HepG2 (cell line): ENCODE results near the gene P3H4. TPM values are rescaled to one million over a fixed set of nuclear protein-coding genes. Genes with fewer than 3 reads are reported as not detected.

Experiments
- CREB1 ChIP-seq, 2 experiments: fragments of 450-650 bp in 1 of 2; IDR thresholded peaks; 2 replicates each; pipeline ENCODE4 v1.6.1; 2016 to 2017; ENCODE audit warnings: control low read depth in 1 of 2, mild to moderate bottlenecking in 1 of 2, missing compliant biosample characterization in 1 of 2, missing genetic modification characterization in 1 of 2
- DZIP1 ChIP-seq: sonication (generic); formaldehyde crosslinking; IDR thresholded peaks from 2 replicates; pipeline ENCODE4 v1.5.0; 2020; ENCODE audit warnings: mild to moderate bottlenecking, missing genetic modification reagents
- FOSL1 ChIP-seq: sonication (generic); formaldehyde crosslinking; IDR thresholded peaks from 2 replicates; pipeline ENCODE4 v1.9.0; 2021; ENCODE audit warnings: missing genetic modification reagents, borderline replicate concordance
- GABPA ChIP-seq, 2 experiments: IDR thresholded peaks; 2 replicates each; pipeline ENCODE4 v1.6.1; 2011 to 2016; ENCODE audit warnings: low read depth in 2 of 2, low read length in 1 of 2, missing biosample characterization in 1 of 2, missing genetic modification characterization in 1 of 2
- NCOA2 ChIP-seq: sonication (generic); formaldehyde crosslinking; IDR thresholded peaks from 2 replicates; pipeline ENCODE4 v1.8.0; 2022; ENCODE audit warnings: inconsistent platforms
- NFIC ChIP-seq: IDR thresholded peaks from 2 replicates; pipeline ENCODE4 v1.6.1; 2012; ENCODE audit warnings: mild to moderate bottlenecking, low read length, inconsistent platforms
- NFRKB ChIP-seq: fragments of 450-650 bp; IDR thresholded peaks from 2 replicates; pipeline ENCODE4 v1.6.1; 2017
- RFX1 ChIP-seq: fragments of 450-650 bp; IDR thresholded peaks from 2 replicates; pipeline ENCODE4 v1.6.1; 2017
- RNF2 ChIP-seq: fragments of 450-650 bp; conservative IDR thresholded peaks from 2 replicates; pipeline ENCODE4 v1.6.1; 2016; ENCODE audit warnings: low read depth
- SMYD3 ChIP-seq: sonication (generic); formaldehyde crosslinking; IDR thresholded peaks from 2 replicates; pipeline ENCODE4 v1.8.1; 2023; ENCODE audit warnings: mild to moderate bottlenecking, missing genetic modification reagents
- SNAPC5 ChIP-seq: sonication (generic); formaldehyde crosslinking; IDR thresholded peaks from 2 replicates; pipeline ENCODE4 v1.8.1; 2023; ENCODE audit warnings: mild to moderate bottlenecking, missing genetic modification reagents, borderline replicate concordance
- SP1 ChIP-seq, 2 experiments: fragments of 450-650 bp in 1 of 2; sonication (generic) in 1 of 2; formaldehyde crosslinking in 1 of 2; IDR thresholded peaks; 2 replicates each; pipeline versions ENCODE4 v1.4.0 to v1.6.1; 2016 to 2020; ENCODE audit warnings: missing genetic modification reagents in 1 of 2
- SPEN ChIP-seq: sonication (generic); formaldehyde crosslinking; IDR thresholded peaks from 2 replicates; pipeline ENCODE4 v1.5.1; 2020; ENCODE audit warnings: low read depth, mild to moderate bottlenecking, missing genetic modification reagents
- ZBTB34 ChIP-seq: sonication (generic); formaldehyde crosslinking; IDR thresholded peaks from 2 replicates; pipeline ENCODE4 v1.8.0; 2022; ENCODE audit warnings: mild to moderate bottlenecking, missing genetic modification reagents
- ZBTB46 ChIP-seq: sonication (generic); formaldehyde crosslinking; IDR thresholded peaks from 2 replicates; pipeline ENCODE4 v1.4.0; 2020; ENCODE audit warnings: mild to moderate bottlenecking, missing genetic modification reagents, borderline replicate concordance
- ZKSCAN5 ChIP-seq: sonication (generic); formaldehyde crosslinking; IDR thresholded peaks from 2 replicates; pipeline ENCODE4 v1.5.1; 2020; ENCODE audit warnings: mild to moderate bottlenecking, missing genetic modification reagents
- ZNF143 ChIP-seq: sonication (generic); formaldehyde crosslinking; IDR thresholded peaks from 2 replicates; pipeline ENCODE4 v1.4.0; 2020; ENCODE audit warnings: missing genetic modification reagents
- ZNF333 ChIP-seq: sonication (generic); formaldehyde crosslinking; IDR thresholded peaks from 2 replicates; pipeline ENCODE4 v1.4.0; 2020; ENCODE audit warnings: mild to moderate bottlenecking, missing genetic modification reagents, borderline replicate concordance
- ZNF33B ChIP-seq: sonication (generic); formaldehyde crosslinking; IDR thresholded peaks from 2 replicates; pipeline ENCODE4 v1.5.1; 2020; ENCODE audit warnings: mild to moderate bottlenecking, missing genetic modification reagents
- ZNF484 ChIP-seq: sonication (generic); formaldehyde crosslinking; IDR thresholded peaks from 2 replicates; pipeline ENCODE4 v1.5.1; 2020; ENCODE audit warnings: mild to moderate bottlenecking, low read depth, missing genetic modification reagents, borderline replicate concordance
- ZNF614 ChIP-seq: IDR thresholded peaks from 2 replicates; pipeline ENCODE4 v1.6.1; 2018; ENCODE audit warnings: missing biosample characterization, missing genetic modification reagents, inconsistent platforms, borderline replicate concordance
- ZNF619 ChIP-seq: sonication (generic); formaldehyde crosslinking; IDR thresholded peaks from 2 replicates; pipeline ENCODE4 v1.4.0; 2020; ENCODE audit warnings: mild to moderate bottlenecking, missing genetic modification reagents
- ZNF740 ChIP-seq: sonication (generic); formaldehyde crosslinking; IDR thresholded peaks from 2 replicates; pipeline ENCODE4 v1.4.0; 2020; ENCODE audit warnings: missing genetic modification reagents
- ZNF839 ChIP-seq: sonication (generic); formaldehyde crosslinking; IDR thresholded peaks from 2 replicates; pipeline ENCODE4 v1.4.0; 2020; ENCODE audit warnings: missing genetic modification reagents, mild to moderate bottlenecking, borderline replicate concordance
- polyA plus RNA-seq, 8 experiments: library from polyadenylated mRNA; depleted of rRNA in 3 of 8; stranded (reverse) in 7 of 8; unstranded in 1 of 8; fragments of >200 nt; fragmentation: Illumina TruSeq in 4 of 8; extraction: Trizol in 4 of 8; gene quantifications; 2 replicates each; pipeline versions ENCODE4 v1.2.1 to v1.2.3, GENCODE V29; 2011 to 2016; ENCODE audit warnings: low read depth in 4 of 8, missing spikeins in 1 of 8, mixed read lengths in 1 of 8; ENCODE audit not compliant: insufficient read depth in 1 of 8
- total RNA-seq, 5 experiments: library from RNA; depleted of rRNA; stranded (reverse); fragments of >200 nt; fragmentation: Illumina TruSeq; extraction: Trizol; gene quantifications; 2 replicates each; pipeline ENCODE4 v1.2.3, GENCODE V29; 2016; ENCODE audit warnings: low read depth in 1 of 5

The P3H4 gene
- total and polyA plus RNA-seq, 2 of the 13 experiments (the other 11 are each of a cell fraction or from before 2014, with no cell fraction given) = 37.1 to 50.6 TPM

GRCh38 chr17:41800601-41801373, 11.0 kb downstream of the P3H4 start (continued):
- TF ChIP-seq CREB1 (IDR thresholded peaks at IDR 0.05) (no peak), CREB1 (CRISPR knock-in tag; IDR thresholded peaks at IDR 0.05) (0 out of 2 replicates have a peak, but pooled peaks have one; percentile 40), SMYD3 (CRISPR knock-in tag) (no peak; the same call in 1 of the 2 replicates), ZBTB34 (CRISPR knock-in tag) (no peak), ZNF33B (CRISPR knock-in tag) (no peak), ZBTB46 (CRISPR knock-in tag) (no peak), ZNF484 (no peak), ZNF619 (CRISPR knock-in tag) (no peak), GABPA (IDR thresholded peaks at IDR 0.05; ENCODE audit: low read depth, low read length) (peak; percentile 19), GABPA (CRISPR knock-in tag; IDR thresholded peaks at IDR 0.05; ENCODE audit: low read depth) (peak; percentile 72), ZNF143 (CRISPR knock-in tag) (no peak), RNF2 (no peak), SP1 (IDR thresholded peaks at IDR 0.05) (no peak), SP1 (CRISPR knock-in tag; IDR thresholded peaks at IDR 0.05) (peak; percentile 22; the same call in 1 of the 2 replicates), FOSL1 (CRISPR knock-in tag) (no peak), RFX1 (no peak), DZIP1 (CRISPR knock-in tag) (no peak), SNAPC5 (CRISPR knock-in tag) (0 out of 2 replicates have a peak, but pooled peaks have one; percentile 16), ZNF740 (CRISPR knock-in tag) (no peak), ZKSCAN5 (no peak), SPEN (CRISPR knock-in tag) (no peak; the same call in 1 of the 2 replicates), NCOA2 (no peak), ZNF333 (CRISPR knock-in tag) (no peak), NFRKB (no peak), NFIC (no peak), ZNF839 (CRISPR knock-in tag) (no peak), ZNF614 (no peak)
